Activated CD4-positive, alpha-beta T cell treated with anti-CD3 and anti-CD28 coated beads for 1 hour (primary cell): ENCODE data around the gene ARHGAP5.

Experiments
- DNase-seq: peaks from one replicate; pipeline ENCODE4 v3.0.0-alpha.2; 2020

ARHGAP5 gene, protein sequence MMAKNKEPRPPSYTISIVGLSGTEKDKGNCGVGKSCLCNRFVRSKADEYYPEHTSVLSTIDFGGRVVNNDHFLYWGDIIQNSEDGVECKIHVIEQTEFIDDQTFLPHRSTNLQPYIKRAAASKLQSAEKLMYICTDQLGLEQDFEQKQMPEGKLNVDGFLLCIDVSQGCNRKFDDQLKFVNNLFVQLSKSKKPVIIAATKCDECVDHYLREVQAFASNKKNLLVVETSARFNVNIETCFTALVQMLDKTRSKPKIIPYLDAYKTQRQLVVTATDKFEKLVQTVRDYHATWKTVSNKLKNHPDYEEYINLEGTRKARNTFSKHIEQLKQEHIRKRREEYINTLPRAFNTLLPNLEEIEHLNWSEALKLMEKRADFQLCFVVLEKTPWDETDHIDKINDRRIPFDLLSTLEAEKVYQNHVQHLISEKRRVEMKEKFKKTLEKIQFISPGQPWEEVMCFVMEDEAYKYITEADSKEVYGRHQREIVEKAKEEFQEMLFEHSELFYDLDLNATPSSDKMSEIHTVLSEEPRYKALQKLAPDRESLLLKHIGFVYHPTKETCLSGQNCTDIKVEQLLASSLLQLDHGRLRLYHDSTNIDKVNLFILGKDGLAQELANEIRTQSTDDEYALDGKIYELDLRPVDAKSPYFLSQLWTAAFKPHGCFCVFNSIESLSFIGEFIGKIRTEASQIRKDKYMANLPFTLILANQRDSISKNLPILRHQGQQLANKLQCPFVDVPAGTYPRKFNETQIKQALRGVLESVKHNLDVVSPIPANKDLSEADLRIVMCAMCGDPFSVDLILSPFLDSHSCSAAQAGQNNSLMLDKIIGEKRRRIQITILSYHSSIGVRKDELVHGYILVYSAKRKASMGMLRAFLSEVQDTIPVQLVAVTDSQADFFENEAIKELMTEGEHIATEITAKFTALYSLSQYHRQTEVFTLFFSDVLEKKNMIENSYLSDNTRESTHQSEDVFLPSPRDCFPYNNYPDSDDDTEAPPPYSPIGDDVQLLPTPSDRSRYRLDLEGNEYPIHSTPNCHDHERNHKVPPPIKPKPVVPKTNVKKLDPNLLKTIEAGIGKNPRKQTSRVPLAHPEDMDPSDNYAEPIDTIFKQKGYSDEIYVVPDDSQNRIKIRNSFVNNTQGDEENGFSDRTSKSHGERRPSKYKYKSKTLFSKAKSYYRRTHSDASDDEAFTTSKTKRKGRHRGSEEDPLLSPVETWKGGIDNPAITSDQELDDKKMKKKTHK (N-terminal part only)

GRCh38 chr14:32077081-32078022 lies at the start of gene ARHGAP5:
Gene ARHGAP5 (plus strand): TSS chr14:32077304. CDS start chr14:32090670, 13,366 bp downstream.
- DNase-seq = peak; percentile 56

DNA sequence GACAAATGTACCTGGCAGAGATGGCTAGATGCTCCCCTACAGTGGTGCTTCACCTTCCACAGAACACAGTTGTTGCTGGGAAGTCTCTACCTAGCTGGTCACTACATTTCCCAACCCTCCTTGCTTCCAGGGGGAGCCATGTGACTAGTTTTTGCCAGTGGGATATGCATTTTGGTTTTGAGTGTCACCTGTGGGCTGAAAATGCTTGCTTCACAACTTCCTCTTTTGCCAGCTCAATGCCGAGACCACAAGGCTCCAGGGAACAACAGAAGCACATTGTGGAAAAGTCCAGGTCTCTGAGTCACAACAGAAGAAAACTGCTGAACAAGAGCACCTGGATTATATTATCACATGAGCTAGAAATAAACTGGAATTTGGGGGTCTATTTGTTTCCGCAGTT lies 48.5 kb upstream of the ARHGAP5 start:
- DNase-seq = no peak

GRCh38 chr14:32033543-32033942 lies 43.6 kb upstream of the ARHGAP5 start:
- DNase-seq = no peak

- no peak for DNase-seq
Measured at GRCh38 chr14:32038876-32039275, 38.2 kb upstream of the ARHGAP5 start.

- DNase-seq = no peak
Measured at GRCh38 chr14:32039401-32040030, 37.6 kb upstream of the ARHGAP5 start.

- DNase-seq = no peak
Measured at GRCh38 chr14:32043624-32044023, 33.5 kb upstream of the ARHGAP5 start.

DNA sequence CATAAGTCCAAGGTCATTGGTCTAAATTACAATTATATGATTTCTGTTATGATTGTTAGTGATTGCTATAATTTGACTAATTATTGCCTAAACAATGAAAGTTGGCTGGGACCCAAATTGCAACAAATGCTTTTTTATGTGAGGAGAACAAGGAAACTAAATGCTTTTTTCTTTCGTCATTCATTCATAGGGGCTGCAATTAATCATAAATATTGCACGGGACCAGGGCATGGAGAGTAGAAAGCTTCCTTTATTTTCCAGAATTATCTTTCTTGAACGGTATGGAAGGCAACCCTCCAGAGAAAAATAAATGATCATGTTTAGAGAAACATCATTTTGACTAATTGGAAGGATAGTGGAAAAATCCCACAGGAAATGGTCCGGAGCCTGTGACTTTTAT lies 32.6 kb upstream of the ARHGAP5 start:
- DNase-seq = no peak

DNA sequence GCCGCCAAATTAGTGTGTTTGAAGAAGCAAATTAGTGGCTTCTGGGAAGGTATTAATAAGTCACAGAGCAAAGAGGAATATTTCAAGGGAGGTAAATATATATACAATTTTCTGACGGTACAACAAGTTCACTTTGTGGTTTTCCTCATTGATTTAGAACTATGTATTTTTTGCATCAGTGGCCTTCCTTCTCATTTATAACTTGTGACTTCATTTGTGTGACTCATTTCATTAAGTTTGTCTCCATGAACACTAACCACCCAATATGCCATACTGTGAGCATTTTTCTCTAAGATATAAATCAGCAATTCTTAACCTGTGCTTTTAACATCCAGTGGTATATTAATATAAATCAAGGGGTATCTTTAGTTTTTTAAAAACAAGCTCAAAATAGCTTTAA lies 29.3 kb upstream of the ARHGAP5 start:
- DNase-seq = no peak

DNA sequence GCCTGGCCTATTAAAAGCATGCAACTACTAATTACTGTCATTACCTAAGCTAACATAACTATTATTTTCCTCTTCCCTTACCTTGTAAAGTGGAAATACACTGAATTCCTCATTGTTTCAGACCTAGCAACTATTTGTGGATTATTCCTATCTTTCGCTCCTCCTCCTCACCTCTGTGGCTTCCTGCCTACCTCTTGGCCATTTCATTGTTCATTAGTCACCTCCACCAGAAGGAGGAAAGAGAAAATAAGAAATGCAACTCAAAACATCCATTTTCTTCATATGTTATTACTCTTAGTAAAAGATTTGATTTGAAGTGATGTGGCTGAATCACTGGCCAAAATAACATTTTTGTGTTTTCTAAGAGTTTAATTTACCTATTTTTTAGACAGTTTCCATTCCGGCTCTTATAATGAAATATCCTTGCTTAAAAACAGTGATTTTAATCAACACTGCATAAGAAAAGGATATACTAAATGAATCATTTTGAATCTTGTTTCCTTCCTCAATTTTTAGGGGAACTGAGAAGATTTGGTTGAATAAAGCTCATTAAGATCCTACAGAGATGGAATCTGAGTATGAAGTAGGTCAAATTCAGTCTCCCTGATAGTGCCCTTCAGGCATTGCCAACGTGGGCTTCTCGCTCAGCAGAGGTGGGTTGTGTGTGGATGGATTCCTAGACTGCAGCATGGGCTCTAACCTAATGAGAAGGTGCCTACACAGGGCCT lies 27.6 kb upstream of the ARHGAP5 start:
- no peak for DNase-seq

- DNase-seq = no peak
Measured at GRCh38 chr14:32050878-32051277, 26.2 kb upstream of the ARHGAP5 start.

DNA sequence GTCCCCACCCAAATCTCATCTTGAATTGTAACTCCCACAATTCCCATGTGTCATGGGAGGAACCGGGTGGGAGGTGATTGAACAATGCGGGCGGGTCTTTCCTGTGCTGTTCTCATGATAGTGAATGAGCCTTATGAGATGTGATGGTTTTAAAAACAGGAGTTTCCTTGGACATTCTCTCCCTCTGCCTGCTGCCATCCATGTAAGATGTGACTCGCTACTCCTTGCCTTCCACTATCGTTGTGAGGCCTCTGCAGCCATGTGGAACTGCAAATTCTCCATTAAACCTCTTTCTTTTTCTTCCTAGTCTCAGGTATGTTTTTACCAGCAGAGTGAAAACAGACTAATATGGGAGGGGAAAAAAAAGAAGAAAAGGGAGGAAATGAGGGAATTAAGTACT lies 22.6 kb upstream of the ARHGAP5 start:
- DNase-seq = no peak

DNA sequence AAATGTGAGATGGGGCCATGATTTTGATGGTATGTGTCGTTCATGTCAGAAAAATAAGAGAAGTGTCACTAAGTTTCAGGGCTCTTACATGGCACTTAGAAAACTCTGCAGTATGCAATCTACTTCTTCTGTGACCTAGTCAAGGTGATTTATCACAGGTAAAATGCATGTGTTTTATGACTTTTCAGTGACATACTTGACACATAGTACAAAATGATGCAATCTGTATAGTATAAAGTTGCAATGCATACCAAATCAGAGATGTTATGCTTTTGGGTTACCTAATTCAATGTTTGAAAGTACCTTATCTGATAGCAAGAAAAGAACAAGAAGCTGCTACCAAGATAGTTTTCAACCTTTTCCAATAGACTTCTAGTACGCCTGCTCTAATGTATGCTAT lies 21.9 kb upstream of the ARHGAP5 start:
- no peak for DNase-seq

- no peak for DNase-seq
Measured at GRCh38 chr14:32059702-32060101, 17.4 kb upstream of the ARHGAP5 start.

DNA sequence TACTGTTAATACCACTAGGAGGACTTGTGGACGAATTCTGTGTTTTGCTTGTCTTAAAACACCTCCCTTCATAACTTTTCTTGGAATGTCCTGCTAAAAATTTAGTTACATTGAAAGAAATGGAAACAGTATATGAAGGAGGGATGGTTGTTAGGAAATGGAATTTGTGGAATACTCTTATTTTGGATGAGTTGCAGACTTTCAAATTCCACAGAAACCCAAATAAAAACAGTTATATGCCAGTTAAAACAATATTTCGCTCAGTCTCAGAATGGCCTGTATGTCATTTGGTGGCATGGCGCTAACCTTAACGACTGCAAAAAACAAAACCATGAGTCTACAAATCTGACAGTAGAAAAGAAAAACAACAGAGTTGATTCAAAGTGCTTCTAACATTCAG lies 12.2 kb upstream of the ARHGAP5 start:
- DNase-seq = no peak

- DNase-seq = no peak
Measured at GRCh38 chr14:32068708-32069107, 8.4 kb upstream of the ARHGAP5 start.

- DNase-seq = no peak
Measured at GRCh38 chr14:32070282-32070681, 6.8 kb upstream of the ARHGAP5 start.

DNA sequence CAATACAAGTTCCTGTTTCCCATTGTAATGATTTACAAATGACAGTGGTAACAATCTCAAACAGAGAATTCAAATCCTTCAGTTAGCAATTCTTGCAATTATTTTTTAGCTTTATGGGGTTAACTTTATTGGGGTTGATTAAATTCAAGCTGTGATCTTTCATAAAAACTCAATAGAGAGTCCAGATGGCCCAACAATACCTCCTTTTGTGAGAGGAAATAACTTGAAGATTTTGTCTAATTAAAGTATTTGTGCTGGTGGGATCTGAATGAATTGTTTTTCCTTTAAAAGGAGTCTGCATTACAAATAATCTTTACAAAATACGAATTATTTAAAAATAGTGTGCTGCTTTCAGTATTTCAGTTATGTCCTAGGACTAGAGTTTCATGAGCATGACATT lies 4.4 kb upstream of the ARHGAP5 start:
- DNase-seq = no peak

DNA sequence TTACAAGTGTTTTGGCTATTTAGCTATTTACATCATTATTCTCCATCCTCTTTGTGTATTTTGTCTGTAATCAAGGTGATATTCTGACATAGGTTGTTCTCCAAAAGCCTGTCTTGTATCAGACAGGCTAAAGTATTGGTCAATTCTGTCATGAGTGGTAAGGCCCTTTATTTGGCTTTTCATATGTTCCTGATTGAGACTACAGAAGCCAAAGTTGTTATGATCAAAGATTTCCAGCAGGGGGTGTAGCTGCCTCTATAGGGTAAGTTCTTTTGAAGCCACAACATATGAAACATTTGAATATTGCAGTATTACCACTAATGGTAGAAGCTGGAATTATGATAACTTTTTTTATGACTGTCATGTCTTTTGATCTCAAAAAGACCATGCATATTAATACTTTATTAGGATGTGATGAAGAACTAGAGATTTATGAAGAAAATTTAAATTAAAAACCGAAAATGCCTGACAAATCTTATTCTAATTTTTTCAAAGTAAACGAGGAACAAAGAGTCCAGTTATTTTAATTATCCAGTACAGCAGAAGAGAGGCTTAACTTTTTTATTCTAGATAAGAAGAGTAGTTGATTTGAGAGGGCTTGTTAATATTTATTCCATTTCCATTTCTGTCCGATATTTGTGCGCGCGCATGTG lies 3.4 kb upstream of the ARHGAP5 start:
- DNase-seq = no peak

- DNase-seq = no peak
Measured at GRCh38 chr14:32074887-32075572, 2.1 kb upstream of the ARHGAP5 start.
